Ascending aorta (tissue), 2 donors: ENCODE measurements around the gene OBSL1. TPM values are rescaled to one million over a fixed set of nuclear protein-coding genes. Genes with fewer than 3 reads are reported as not detected.

Experiments
- DNase-seq, 2 donors: peaks; one replicate each; pipeline ENCODE4 v3.0.0-alpha.2; 2019; ENCODE audit warnings: low spot score in 2 of 2
- H3K27ac ChIP-seq, 2 donors: fragments of 200-600 bp; sonication (generic); one replicate each; pipeline ENCODE4 v1.5.1; 2016 to 2017; ENCODE audit warnings: mild to moderate bottlenecking in 1 of 2
- H3K27me3 ChIP-seq: fragments of 200-600 bp; sonication (generic); one replicate; pipeline ENCODE4 v1.5.1; 2017
- H3K36me3 ChIP-seq, 2 donors: fragments of 200-600 bp; sonication (generic); one replicate each; pipeline ENCODE4 v1.5.1; 2016
- H3K4me1 ChIP-seq, 2 donors: fragments of 200-600 bp; sonication (generic); one replicate each; pipeline ENCODE4 v1.5.1; 2016 to 2017; ENCODE audit warnings: mild to moderate bottlenecking in 1 of 2
- H3K4me3 ChIP-seq, 2 donors: fragments of 200-600 bp; sonication (generic); one replicate each; pipeline ENCODE4 v1.5.1; 2016 to 2017; ENCODE audit warnings: mild to moderate bottlenecking in 1 of 2
- H3K9me3 ChIP-seq, 2 donors: fragments of 200-600 bp; sonication (generic); one replicate each; pipeline ENCODE4 v1.5.1; 2016
- intact Hi-C: fragments of 100-400 bp; cut with DNase I; formaldehyde crosslinking; loops from one replicate; pipeline ENCODE4 v1.15.1; 2023
- total RNA-seq: library from RNA; depleted of rRNA; stranded (reverse); fragments of >200 nt; gene quantifications from one replicate; pipeline ENCODE4 v1.1.0, GENCODE V29; 2016
- TF ChIP-seq, protein P1 (sequence below), 3 experiments: fragments of 200-600 bp in 2 of 3; fragments of 450-650 bp in 1 of 3; sonication (generic) in 2 of 3; IDR thresholded peaks; one replicate each; pipeline ENCODE4 v1.5.1; 2016 to 2019; ENCODE audit warnings: antibody characterized with exemption in 3 of 3, mild to moderate bottlenecking in 1 of 3, moderate library complexity in 1 of 3

The OBSL1 gene
- total RNA-seq, 1 donor from 2014 or later, result 151 TPM

DNA sequence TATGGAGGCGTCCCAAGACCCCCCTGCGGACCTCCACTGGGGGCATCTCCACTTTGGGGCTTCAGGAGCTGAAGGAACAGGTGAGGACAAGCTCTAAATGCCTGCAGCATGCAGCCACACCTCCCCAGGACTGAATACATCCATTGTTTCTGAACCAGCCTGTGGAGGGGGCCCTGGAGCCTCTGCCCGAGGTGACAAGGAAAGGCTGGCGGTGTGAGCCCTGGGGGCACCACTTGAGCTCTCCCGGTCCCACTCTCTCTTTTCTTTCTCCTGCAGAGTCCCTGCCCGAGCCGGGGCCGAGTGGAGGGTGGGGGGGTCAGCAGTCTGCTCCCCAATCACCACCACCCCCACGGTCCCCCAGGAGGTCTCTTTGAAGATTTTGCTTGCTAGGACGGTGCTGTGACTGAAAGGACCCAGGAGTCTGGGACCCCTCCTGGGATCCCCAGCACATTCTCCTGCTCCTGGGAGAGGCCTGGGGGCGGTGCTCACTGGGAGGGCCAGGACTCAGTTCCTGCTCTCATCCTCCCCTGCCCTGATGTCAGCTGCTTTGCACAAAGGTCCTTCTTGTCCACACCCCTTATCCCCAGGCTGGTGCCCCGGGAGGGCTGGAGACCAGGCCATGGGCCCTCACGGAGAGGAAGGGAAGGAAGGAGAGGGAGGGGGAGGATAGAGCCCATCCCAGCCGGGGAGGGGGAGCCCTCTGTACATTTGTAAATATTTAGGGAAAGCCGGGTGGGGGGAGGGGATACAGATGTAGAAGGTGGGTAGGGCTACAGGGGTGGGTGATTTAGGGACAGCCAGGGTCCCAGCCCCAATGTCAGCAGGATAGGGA, 33.5 kb downstream of the OBSL1 start:
- intact Hi-C loops, result loop anchor here (10.0 kb wide), 1 partner anchor 243 kb away; no protein-coding TSS in a partner anchor

DNA sequence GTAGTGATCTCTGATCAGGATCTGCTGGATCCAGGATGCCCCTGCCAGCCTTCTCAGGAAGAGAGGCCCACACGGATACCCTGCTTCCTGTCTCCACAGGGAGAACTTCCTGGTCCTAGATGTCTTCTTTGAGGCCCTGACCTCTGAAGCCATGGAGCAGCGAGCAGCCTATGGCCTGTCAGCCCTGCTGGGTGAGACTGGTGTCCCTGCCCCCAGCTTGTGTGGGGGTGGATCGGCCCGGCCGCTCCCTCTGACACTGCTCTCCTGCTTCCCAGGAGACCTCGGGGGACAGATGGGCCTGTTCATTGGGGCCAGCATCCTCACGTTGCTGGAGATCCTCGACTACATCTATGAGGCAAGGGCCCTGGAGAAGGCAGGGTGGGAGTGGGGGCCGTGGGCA, 34.4 kb downstream of the OBSL1 start:
- H3K36me3 ChIP-seq, result peaks cover 26 to 36% of the 10 kb centered on the region in 2 donors
- TF ChIP-seq, protein P1, sequence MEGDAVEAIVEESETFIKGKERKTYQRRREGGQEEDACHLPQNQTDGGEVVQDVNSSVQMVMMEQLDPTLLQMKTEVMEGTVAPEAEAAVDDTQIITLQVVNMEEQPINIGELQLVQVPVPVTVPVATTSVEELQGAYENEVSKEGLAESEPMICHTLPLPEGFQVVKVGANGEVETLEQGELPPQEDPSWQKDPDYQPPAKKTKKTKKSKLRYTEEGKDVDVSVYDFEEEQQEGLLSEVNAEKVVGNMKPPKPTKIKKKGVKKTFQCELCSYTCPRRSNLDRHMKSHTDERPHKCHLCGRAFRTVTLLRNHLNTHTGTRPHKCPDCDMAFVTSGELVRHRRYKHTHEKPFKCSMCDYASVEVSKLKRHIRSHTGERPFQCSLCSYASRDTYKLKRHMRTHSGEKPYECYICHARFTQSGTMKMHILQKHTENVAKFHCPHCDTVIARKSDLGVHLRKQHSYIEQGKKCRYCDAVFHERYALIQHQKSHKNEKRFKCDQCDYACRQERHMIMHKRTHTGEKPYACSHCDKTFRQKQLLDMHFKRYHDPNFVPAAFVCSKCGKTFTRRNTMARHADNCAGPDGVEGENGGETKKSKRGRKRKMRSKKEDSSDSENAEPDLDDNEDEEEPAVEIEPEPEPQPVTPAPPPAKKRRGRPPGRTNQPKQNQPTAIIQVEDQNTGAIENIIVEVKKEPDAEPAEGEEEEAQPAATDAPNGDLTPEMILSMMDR (IDR thresholded peaks at IDR 0.05), result no peak
- H3K27me3 ChIP-seq, result no peaks in the 10 kb centered on the region
- H3K4me3 ChIP-seq, result no peak overlapping the region
- peaks cover 6 to 7% of the 10 kb centered on the region in 2 donors for H3K4me1 ChIP-seq
- intact Hi-C loops, result loop anchor here (10.0 kb wide), 1 partner anchor 242 kb away; no protein-coding TSS in a partner anchor
- DNase-seq, result no peak
- no peaks in the 10 kb centered on the region for H3K9me3 ChIP-seq
- no peak overlapping the region for H3K27ac ChIP-seq

More for the DNA sequence above, 33.5 kb downstream of the OBSL1 start:
- no peaks in the 10 kb centered on the region for H3K27me3 ChIP-seq
- no peaks in the 10 kb centered on the region for H3K9me3 ChIP-seq
- H3K36me3 ChIP-seq, result peaks cover 26 to 36% of the 10 kb centered on the region in 2 donors
- H3K4me1 ChIP-seq, result peaks cover 8 to 14% of the 10 kb centered on the region in 2 donors
- DNase-seq, result no peak
- no peak overlapping the region for H3K27ac ChIP-seq
- TF ChIP-seq, protein P1 (IDR thresholded peaks at IDR 0.05), result no peak
- H3K4me3 ChIP-seq, result no peak overlapping the region

DNA sequence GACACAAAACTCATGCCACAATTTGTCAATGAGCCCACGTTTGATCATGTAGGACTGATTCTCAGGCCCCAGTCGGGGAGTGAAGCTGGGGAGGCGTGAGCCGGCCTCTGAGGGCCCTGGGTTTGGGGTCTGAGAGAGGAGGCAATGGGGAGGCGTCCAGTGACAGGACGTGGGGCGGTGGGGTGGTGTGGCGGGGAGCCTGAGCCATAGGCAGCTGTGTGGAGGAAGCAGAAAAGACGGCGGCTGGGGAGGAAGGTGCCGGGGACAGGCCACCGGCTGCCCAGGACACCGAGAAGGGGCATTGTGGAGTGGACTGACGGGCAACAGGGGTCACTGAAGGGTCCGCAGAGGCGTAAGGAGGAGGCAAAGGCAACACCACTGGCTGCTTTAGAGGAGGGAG, 34.9 kb downstream of the OBSL1 start:
- no peak overlapping the region for H3K27ac ChIP-seq
- peaks cover under 1 to 2% of the 10 kb centered on the region in 2 donors for H3K4me1 ChIP-seq
- H3K27me3 ChIP-seq, result no peaks in the 10 kb centered on the region
- no peak overlapping the region for H3K4me3 ChIP-seq
- TF ChIP-seq, protein P1 (IDR thresholded peaks at IDR 0.05), result no peak
- H3K9me3 ChIP-seq, result no peaks in the 10 kb centered on the region
- peaks cover 25 to 33% of the 10 kb centered on the region in 2 donors for H3K36me3 ChIP-seq
- intact Hi-C loops, result loop anchor here (10.0 kb wide), 1 partner anchor 242 kb away; no protein-coding TSS in a partner anchor
- no peak for DNase-seq

DNA sequence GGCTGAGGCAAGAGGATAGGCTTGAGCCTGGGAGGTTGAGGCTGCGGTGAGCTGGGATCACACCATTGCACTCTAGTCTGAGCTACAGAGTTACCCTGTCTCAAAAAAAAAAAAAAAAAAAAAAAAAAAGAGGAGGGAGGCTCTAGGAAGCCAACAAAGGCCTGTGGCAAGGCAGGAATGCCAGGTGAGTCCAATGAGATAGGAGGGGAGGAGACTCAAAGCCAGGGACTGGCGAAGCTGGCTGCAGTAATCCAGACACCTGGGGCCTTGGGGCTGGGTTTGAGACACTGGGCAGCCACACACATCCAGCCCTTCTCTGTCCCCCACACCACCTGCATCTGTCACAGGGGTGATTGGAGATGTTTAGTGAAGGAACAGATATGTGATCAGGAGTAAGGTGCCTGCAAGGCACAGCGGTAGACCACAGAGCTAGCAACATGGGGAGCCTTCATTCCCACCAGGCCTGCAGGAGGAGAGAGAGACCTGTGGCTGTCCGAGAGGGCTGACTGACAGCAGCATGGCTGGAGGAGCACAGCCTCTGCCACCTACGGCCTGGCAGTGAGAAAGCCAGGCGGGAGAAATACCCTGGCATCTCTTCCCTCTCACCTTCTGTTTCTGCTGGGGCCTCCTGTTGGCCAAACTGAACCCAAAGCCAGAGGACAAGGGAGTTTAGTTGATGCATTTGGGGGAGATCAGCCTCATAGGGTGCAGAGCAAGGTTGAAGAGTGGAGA, 37.2 kb downstream of the OBSL1 start:
- intact Hi-C loops, result loop anchor here (10.0 kb wide), 1 partner anchor 239 kb away; no protein-coding TSS in a partner anchor
- Histone ChIP-seq H3K36me3 (peaks cover 3 to 10% of the 10 kb centered on the region in 2 donors), H3K27me3 (no peaks in the 10 kb centered on the region), H3K4me3 (no peak overlapping the region), H3K4me1 (no peaks in the 10 kb centered on the region), H3K9me3 (no peaks in the 10 kb centered on the region), H3K27ac (no peak overlapping the region)
- TF ChIP-seq, protein P1 (IDR thresholded peaks at IDR 0.05), result no peak
- DNase-seq, result no peak

DNA sequence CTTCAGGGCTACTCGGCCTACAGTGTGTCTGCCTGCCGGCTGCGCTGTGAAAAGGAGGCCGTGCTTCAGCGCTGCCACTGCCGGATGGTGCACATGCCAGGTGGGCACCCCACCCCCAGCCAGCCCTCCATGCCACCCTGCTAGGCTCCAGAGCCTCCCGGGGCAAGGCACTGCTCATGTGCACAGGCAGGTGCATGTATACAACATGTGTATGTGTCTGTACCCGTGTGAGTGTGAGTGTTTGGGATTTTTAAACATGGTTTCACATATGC, 39.0 kb downstream of the OBSL1 start:
- intact Hi-C loops, result loop anchor here (10.0 kb wide), 1 partner anchor 238 kb away; no protein-coding TSS in a partner anchor
- no peaks in the 10 kb centered on the region for H3K27me3 ChIP-seq
- TF ChIP-seq, protein P1 (IDR thresholded peaks at IDR 0.05), result no peak
- no peak overlapping the region for H3K27ac ChIP-seq
- no peak overlapping the region for H3K4me3 ChIP-seq
- H3K36me3 ChIP-seq, result no peaks in the 10 kb centered on the region
- no peaks in the 10 kb centered on the region for H3K4me1 ChIP-seq
- no peaks in the 10 kb centered on the region for H3K9me3 ChIP-seq
- DNase-seq, result no peak
